NCI-H2171 treated with DMSO at 0.1 percent for 48 hours (cell line): ENCODE measurements around the gene WDR53.
"Not testable (repeated sequence)": the region's sequence is repeated elsewhere in the genome, so short reads cannot be mapped to it uniquely, and the experiment has no call there.

Experiments used
- DNase-seq: peaks from one replicate; lab custom pipeline; 2025; lab: John Stamatoyannopoulos, UW

The WDR53 gene

DNA sequence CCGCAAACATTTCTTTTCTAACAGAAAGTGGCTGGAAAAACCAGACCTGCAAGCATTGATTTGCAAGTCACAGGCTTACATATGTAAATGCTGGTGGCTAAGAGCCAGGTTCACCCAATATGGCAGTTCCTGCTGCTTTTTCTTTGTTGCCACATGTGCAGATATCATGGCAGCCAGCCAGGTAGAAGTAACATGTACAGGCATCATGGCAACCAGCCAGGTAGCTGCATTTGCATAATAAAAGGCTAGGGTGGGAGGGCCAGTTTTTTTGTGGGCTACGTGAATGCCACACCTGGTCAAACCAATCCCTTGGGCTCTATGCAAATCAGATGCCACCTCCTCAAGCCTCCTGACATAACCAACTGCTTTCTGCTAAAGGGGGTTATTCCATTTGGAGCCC lies 50.4 kb downstream of the WDR53 start:
- peak; percentile 94 for DNase-seq

GRCh38 chr3:196517162-196517800 lies 51.1 kb downstream of the WDR53 start:
- no peak for DNase-seq

- DNase-seq, result no peak
These were observed 53.3 kb downstream of the WDR53 start, which contains the start of gene SMCO1 for GRCh38 chr3:196514913-196515621. Gene SMCO1 (minus strand): TSS chr3:196515346. CDS start chr3:196515209, 137 bp downstream.

- no peak for DNase-seq
These were observed 54.0 kb downstream of the WDR53 start for GRCh38 chr3:196514350-196514716.

DNA sequence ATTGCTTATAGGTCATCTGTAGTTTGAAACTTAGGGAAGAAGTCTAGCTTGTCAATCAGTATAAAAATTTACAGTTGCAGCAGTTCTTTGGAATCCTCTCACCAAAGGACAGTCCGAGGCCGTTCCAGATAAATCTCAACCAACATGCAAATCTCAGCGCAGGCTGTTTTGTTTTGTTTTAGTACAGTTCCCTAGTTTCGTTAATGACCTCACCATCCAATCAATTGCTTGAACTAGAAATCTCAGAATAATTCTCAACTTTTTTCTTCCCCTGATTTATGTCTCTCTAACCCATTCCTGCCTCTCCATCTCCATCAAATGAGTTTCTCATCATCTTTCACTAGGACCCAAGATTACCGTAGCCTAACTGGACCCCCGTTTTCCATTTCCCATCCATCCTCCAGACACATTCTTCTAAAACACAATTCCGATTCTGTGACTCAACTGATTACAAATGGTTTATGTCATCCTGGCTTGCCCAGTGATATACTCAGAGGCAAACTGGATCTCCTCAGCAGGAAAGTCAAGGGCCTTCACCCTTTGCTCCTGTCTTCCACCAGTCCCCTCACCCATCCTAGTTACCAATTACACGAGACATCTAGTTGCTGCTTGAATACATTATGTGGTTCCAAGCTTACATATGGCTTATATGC lies 54.5 kb downstream of the WDR53 start:
- no peak for DNase-seq

- DNase-seq, result not testable (repeated sequence)
These were observed 56.5 kb downstream of the WDR53 start for GRCh38 chr3:196511646-196512425.

GRCh38 chr3:196511108-196511507 lies 57.2 kb downstream of the WDR53 start:
- not testable (repeated sequence) for DNase-seq

DNA sequence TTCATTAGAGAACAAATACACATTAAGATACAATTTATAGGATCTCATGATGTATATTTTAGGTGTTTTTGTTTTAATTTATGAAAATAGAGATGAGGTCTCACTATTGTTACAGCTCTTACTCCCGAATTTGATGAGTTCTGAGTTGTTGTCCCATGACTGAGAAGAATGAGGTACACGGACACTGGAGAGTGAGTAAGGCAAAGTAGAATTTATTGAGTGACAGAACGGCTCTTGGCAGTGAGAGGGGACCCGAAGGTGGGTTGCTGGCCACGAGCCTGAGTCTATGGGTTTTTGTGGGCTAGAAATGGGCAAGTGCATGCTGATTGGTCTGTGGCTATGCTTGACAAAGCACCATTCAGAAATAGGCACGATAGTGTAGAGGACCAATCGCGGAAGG lies 61.7 kb downstream of the WDR53 start:
- no peak for DNase-seq

- DNase-seq, result no peak
These were observed 63.8 kb downstream of the WDR53 start for GRCh38 chr3:196504556-196504955.
